Stimulated activated CD8-positive, alpha-beta memory T cell treated with anti-CD3 and anti-CD28 coated beads, Interleukin-2, amount 100 ng/mL, for 1 hour (primary cell): ENCODE data around the gene GANAB.
A peak's percentile ranks its signal among the peaks of the same experiment; 100 is the strongest.
"Not testable (repeated sequence)": the region's sequence is repeated elsewhere in the genome, so short reads cannot be mapped to it uniquely, and the experiment has no call there.

Source experiments
- DNase-seq, 2 donors: peaks; one replicate each; pipeline ENCODE4 v3.0.0-alpha.2; 2020; ENCODE audit warnings: low read depth in 2 of 2

The GANAB gene

DNA sequence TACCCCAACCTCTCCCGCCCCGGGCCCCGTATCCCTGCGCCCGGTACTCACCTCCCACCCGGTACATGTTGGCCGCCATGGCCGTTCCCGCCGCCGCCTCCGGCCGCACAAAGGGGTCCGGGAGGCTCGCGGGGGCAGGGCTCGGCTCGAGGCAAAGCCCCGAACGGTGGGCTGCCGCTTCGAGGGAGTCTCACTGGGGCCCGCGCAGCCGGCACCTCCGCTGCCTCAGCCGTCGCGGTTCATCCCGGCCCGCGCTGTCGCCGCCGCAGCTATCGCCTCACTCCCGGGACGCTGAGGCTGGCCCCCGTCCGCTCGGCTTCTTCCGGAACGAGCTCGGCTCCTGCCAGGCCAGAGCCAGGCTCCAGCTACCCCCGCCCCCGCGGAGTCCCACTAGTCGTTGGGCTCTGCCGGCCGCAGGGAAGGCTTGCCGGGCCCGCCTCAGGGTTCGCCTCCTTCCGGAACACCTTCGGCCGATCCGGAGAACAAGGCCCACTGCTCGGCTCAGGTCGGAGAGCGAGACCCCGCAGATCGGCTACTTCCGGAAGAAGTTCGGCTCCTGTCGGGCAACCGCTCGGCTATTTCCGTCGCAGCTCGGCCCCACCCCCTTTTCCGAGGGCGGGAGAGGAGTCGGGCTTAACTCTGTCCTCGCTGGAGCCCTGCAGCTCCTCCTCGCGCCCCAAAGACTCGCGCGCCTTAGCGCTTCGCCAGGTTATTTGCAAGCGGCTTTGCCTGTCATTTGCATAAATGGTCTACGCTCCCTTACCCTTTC is 44.9 kb downstream of the GANAB start, which contains the start of gene MTA2:
Gene MTA2 (minus strand): TSS at position 494 of the 769 bp plus-strand sequence. CDS start 415 bp downstream, at position 79.
- peak; percentile 98 to 99 for DNase-seq

GRCh38 chr11:62601122-62601371 is 45.4 kb downstream of the GANAB start:
- DNase-seq = no peak

GRCh38 chr11:62600367-62601121 is 45.9 kb downstream of the GANAB start:
- DNase-seq = no peak

DNA sequence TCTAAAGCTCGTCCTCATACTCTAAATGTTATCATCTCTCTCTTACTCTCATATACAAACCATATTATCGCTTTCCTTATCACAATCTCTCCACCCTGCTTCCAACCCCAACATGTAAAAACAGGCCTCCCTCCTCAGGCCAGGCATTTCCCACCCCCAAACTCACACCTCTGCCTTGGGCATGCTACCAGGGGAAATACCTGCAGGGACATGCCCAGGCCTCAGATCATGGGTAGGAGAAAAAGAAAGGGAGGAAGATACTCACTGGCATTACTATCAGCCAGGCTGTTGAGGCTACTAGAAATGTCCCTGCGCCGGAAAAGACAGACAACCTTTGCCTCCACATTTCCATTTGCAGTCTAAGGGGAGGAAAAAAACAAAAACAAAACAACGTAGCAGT is 46.5 kb downstream of the GANAB start:
- DNase-seq = no peak

DNA sequence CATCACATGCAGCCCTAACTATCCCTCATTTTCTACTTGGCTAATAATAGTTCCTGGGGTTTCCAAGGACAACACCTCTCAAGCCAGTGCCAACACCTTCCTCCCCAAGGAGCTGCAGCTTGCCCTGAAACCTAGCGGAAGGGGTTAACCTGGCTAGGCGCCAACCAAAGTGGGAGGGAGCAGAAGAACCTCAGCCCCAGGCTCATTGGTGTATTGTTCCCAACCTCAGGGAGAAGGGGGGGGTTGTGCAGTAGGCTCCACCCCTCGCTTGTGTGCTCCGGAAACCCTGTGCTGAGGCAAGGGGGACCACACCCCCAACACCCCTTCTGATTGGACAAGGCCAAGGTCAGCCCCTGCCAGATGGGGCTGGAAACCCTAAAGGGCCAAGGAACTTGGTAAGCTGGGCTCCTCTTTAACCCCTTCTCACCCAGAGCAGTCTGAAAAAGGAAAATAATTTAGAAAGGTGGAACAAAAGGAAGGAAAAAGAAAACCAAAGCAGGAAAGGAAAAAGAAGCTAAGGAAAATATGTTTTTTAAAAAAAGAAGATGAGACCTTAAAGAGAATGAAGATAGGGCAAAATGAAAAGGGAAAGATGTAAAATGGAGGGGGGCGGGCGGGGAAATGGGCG is 47.2 kb downstream of the GANAB start:
- peak; percentile 79 to 90 for DNase-seq

DNA sequence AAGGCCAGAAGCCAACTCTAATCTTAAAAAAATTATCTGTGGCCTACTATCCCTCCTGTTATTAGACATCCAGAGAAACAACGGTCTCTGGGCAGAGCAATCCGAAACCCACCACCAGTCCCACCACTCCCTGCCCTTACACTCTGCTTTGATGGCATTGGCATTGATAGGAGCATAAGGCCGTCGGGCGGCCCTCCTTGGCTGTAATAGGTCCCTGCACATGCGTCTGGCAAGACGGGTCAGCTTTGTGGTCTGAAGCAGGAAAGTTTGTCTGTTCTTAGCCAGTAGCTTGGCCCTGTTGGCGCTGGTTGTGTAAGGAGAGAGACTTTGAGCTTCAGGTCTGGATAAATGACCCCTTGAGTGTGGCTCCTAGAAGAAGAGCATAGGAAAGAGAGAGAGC is 51.3 kb downstream of the GANAB start:
- no peak for DNase-seq

DNA sequence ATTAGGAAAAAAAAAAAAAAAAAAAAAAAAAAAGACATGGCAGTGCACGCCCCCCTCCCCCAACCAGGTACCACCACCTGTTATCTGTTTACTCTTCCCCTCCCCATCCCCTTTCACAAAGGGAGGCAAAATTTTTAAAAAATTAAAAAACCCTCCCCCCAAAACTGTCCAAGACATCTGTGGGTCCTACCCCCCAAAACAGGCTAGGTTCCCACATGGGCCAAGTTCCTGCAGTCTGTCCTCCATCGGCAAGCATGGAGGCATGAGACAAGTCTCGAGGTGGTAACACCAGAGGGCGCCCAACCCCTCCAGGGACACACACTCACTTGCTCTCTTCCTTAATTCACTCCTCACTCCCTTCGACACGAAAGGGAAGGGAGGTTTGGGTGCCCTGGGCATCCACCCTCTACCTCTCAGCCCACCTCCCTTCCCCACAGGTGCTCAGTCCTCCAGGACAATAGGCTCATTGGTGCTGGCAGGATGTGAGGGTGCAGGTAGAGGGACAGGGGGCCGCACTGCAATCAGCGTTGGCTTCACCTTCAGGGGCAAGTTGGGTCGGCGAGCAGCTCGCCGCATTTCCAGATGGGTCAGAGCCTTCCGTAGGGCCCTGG is 52.9 kb downstream of the GANAB start:
- peak in 1 of 2 donors; percentile 59 for DNase-seq

DNA sequence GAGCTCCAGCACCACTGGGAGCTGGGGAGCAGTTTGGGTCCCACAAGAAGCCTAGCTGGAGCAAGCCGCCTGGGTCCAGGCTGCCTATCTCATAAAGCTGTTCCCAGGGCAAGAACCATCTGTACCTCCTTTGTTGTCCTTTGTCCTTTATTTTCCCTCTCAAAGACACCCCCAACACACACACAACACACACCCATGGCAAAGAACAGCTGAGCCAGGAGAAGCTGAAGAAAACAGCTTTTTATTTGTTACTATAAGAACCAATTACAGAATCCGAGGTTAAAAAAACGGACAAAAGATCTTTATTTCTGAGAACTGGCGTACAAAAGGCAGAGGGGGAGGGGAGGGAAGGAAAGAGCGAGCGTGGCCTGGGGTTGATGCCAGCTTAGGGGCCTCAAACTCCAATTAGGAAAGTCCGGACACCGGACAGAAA is 53.4 kb downstream of the GANAB start:
- no peak for DNase-seq

GRCh38 chr11:62592146-62592815 is 54.1 kb downstream of the GANAB start:
- DNase-seq = no peak

GRCh38 chr11:62591448-62592145 is 54.8 kb downstream of the GANAB start, which contains the start of gene TUT1:
Gene TUT1 (minus strand): TSS chr11:62591523. CDS start chr11:62591485, 38 bp downstream.
- peak; percentile 87 to 91 for DNase-seq

GRCh38 chr11:62588966-62589637 is 57.3 kb downstream of the GANAB start:
- no peak for DNase-seq

GRCh38 chr11:62585356-62585755 is 61.1 kb downstream of the GANAB start:
- not testable (repeated sequence) for DNase-seq

DNA sequence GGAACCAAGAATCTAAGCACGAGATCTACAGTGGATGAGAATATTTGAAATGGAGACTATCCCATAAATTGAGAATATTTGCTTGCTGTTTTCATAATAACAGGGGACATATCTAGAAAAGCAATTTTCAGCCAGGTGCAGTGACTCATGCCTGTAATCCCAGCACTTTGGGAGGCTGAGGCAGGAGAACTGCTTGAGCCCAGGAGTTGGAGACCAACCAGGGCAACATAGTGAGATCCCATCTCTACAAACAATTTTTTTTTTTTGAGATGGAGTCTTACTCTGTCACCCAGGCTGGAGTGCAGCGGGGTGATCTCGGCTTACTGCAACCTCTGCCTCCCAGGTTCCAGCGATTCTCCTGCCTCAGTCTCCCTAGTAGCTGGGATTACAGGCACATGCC is 64.7 kb downstream of the GANAB start:
- not testable (repeated sequence) for DNase-seq

GRCh38 chr11:62580959-62581715 is 65.3 kb downstream of the GANAB start:
- no peak for DNase-seq

DNA sequence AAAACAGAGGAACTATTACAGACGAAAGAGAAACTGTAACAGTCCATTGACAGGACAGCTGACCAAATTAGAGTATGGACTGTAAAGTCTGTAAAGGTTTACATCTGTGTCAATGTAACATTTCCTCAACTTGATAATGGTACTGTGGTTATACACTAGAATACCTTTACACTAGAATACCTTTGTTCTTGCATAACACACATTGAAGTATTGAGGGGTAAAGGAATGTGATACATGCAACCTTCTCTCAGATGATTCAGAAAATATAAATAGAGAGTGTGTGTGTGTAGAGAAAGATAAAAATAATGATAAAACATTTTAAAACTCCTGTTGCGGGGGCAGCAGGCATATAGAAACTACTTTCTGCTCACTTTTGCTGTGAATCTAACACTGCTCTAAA is 67.2 kb downstream of the GANAB start:
- DNase-seq = no peak

DNA sequence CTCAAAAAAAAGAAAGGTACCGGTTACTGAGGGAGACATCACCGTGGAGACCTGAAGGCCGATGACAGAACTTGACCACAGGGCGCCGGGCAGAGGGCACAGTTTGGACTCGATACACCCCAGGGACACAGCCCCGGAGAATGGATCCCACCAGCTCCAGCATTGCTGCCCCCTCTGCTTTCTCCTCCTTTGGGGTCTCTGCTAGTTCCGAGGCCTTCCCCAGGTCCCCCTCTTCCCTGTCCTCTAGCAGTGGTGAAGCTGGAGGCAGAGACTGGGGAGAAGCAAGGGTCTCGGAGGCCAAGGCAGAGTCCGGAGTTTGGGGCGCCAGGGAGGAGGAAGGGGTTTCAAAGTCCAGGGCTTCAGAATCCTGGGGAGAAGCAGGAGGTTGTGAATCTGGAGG is 67.9 kb downstream of the GANAB start:
- no peak for DNase-seq

GRCh38 chr11:62577046-62577714 is 69.2 kb downstream of the GANAB start:
- DNase-seq = no peak

DNA sequence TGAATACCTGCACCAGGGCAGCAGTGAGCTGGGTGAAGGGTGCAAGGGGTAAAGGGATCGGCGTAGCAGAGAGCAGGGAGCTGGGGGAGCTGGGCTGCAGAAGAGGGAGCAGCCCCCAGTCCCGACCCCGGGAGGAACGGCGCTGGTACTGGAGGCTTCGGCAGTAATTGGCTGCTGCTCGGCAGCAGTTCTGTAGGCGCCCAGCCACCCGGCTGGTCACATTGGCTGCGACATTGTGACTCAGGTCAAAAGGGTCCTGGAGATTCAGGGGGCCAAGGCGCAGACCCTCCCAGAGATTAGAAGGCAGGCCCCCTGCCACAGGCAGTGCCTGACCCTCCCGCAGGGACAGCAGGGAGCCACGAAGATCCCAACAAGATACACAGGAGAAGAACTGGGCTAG is 70.6 kb downstream of the GANAB start:
- no peak for DNase-seq

DNA sequence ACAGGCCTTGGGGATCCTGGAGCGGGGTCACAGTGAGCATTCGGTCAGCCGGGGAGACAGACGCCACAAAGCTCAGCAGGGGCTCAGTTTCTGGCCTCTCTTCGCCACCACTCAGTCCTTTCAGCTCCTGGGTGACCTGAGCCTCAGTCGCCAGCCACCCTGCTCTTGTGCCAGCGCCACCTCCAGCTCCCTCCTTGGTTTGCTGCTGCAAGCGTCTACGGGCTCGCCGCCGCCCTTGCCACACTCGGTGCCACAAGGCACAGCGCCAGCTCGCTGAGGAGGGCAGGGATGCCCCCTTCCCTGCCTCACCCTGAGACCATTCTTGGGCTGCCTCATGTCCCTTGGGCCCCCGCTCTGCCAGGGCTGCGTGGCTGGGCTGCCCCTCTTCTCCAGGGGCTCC is 71.3 kb downstream of the GANAB start:
- DNase-seq = no peak
